HG02571 (cell line): Measurements from ENCODE around the gene TACC2.

Source experiments
- ATAC-seq: cut with Tn5 transposase; IDR thresholded peaks from one replicate; pipeline ENCODE4 v1.9.1; 2021; ENCODE audit warnings: mild to moderate bottlenecking, moderate library complexity; ENCODE audit not compliant: unreplicated experiment

Gene TACC2

DNA sequence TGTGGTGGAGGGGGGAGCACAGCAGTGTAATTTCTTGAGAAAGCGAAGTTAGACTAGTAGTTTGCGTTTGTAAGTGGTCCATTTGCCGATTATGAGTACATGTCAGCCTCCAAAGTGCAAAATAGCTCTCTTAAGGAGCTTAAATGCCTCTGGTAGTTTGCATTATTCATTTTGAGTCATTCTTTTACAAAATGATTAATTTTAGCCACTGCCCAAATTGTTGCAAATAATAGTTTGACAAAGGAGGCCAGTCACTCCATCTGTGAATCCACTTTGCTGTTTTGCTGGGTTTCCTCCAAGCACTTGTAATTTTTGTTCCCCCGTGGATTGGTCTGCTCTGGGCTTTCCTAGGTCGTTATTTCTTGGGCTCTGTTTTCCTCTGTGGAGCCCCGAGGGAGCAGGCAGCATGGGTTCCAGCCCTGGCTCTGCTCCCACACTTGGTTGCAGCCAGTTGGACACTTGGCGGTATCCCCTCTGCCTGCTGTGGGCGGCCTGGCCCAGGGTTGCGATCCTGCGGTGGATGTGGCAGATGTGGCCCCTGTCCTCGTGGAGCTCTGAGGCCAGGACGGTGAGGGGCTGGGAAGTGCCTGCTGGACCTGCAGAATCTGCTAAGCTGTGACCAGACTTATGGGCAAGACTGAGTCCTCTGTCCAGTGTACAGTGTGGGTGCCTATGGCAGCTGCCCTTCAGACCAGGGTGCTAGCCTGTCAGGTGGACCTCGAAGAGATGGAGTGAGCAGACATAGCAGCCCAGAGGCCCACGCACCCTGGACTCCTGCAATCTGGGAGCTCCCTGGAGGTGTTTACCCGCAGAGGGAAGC is 153.1 kb downstream of the TACC2 start:
- ATAC-seq = no peak

DNA sequence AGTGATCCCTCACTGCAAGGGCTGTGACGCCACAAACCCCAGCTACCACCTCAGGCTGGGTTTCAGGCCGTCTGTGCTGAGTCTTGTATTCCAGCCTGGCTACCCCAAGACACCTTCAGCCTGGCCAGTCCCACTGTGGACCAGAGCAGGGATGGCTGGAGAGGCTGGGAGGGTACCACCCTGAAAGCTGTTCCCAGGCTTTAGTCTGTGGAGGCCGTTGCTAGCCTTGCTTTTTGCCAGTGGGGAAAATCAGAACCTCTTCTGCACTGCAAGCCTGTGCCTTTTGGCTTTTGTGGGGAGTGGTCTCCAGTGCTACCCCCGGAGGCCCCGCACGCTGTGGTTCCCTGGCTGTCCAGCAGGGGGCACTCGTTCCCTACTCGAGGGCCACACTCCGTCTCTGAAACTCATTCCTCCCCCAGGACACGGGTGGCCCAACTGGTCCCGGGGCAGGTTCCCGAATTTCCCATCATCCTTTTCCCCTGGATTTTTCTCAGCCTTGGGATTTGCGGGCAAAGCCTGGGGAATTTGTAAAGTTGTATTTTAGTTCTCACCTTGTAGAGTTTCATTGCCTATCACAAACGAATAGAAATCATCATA is 153.8 kb downstream of the TACC2 start:
- no peak for ATAC-seq

DNA sequence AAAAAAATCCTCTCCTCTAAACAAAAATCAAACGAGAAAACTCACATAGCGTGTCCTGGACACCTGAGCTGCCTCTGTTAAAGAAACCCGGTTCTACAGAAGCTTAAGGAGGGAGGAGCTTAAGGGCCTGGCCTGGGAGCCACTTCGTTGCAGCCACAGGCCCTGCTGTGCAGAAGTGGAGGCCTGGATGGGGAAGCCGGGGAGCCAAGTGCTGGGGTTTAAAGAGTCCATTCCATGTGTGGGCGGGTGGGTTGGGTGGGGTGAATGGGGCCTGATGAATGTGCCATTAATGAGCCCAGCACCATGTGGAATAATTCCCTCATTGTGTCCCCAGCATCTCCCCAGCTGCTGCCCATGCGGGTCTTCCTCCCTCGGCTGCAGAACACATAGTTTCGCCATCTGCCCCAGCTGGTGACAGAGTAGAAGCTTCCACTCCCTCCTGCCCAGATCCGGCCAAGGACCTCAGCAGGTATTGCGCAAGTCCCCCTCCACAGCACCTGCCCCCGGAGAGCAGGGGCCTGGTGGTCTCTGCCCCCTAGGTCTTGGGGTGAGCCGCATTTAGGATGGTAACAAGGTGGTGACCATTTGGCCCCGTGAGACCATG is 154.4 kb downstream of the TACC2 start:
- ATAC-seq = no peak

DNA sequence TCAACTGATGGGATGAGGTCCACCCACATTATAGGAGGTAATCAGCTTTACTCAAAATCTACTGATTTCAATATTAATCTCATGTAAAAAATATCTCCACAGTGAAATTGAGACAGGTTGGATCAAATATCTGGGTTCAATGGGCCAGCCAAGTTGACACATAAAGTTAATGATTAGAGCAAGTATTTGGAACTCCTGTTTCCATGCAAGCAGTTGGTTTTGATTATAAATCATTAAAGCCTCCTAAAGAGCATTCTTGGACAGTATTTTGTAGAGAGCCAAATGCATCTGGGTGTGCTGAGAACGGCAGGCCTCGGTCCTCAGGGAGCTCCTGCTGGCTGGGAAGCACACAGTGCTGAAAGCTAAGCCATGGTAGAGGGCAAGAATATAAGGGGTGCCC is 155.2 kb downstream of the TACC2 start:
- no peak for ATAC-seq

DNA sequence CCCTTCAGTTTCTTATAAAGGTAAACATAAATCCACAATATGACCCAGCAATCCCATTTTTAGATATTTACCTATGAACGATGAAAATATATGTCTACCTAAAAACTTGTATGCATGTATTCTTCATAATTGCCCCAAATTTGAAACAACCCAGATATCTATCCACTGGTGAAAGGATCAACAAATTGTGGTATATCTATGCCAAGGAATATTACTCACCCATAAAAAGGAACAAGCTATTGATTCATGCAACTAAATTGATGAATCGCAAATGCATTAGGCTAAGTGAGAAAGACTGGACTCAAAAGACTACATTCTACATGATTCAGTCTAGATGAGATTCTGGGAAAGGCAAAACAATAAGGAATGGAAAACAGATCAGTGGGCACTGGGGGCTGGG is 156.2 kb downstream of the TACC2 start:
- ATAC-seq = no peak

DNA sequence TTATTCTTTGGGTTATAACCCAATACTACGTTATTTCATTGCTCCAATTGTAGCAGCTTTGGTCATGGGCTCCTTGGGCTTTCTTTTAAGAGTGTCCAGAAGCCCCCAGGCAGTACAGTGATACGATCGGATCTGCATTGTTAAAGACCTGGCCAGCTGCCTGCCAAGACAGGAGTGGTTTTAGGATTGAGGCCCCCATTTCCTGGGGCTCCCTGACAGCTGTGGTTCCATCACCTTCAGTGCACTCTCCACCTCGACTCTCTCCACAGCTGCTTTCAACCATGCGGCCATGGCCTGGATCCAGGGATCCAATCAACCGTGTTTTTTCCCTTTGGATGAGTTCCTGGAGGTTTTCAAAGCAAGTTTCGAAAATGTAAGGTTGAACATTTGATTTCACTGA is 158.7 kb downstream of the TACC2 start:
- ATAC-seq = no peak

DNA sequence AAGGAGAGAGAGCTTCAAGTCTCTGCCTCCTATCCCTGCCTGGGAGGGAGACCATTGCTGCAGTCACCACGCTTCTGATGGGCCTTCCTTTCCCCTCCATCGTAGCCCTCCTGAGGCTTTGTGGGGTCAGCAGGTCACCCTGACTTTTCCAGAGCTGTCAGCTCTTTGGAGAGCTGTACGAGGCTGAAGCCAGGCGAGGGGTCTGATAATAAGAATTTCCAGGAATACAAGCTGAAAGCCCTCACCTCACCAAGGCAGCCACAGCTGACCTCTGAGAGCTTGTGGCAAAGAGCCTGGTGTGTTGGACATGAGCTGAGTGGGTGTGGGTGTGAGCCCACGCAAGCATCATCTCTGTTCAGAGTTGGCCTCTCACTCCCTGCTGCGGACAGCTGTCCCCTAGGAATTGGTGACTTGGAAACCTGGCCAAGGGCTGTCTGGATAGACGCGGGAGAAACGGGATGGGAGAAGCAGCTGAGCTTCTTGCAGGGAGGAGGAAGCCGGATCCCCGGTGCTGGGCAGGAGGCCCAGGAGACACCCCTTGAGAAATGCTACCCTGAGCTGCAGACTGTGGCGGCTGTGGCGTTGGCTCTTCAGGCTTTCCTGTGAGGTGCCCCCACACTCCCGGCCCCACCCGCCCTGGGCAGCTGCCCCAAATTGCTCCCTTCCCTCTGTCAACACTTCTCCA is 160.1 kb downstream of the TACC2 start:
- ATAC-seq = no peak

DNA sequence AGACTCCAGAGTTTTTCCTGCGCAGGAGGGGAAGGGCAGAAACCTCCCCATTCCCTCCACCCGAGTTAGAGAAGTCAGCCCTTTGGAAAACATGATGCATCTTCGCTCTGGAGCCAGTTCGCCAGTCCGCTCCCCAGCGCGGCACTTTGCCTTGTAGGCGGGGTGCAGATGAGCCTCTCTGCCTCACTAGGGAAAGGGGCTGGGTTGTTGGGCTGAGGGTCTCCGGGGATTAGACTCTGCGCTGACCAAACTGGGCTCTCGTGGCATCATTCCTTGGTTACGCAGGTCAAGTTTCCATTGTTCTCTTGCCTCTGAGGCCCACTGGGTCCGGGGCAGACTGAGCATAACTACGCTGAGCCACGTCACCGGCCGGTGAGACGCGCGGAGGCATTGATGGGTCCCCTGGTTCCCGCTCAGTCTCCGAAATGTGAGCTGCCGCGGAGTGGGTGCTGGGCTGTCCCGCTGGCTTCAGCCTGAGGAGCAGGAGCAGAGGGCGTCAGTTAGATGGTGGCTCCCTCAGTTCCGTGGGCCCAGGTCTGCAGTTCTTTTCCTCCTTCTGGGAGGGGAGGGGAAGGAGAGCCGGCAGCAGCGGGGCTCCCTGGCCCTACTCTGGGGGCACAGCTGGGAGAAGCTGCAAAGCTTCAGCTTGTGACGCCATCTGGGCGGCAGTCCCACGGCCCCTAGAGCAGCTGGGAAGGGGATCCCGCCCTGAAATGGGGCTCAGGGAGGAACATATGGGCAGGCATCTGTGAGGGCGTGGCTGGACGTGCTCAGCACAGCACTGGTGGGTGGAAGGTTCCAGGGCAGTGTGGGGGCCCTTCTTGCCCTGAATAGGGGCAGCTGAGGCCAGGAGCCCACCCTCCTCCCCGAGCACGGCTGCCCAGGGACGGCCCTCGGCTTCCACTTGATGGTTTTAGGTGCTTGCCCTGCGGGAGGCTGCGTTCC is 160.9 kb downstream of the TACC2 start:
- ATAC-seq = no peak

DNA sequence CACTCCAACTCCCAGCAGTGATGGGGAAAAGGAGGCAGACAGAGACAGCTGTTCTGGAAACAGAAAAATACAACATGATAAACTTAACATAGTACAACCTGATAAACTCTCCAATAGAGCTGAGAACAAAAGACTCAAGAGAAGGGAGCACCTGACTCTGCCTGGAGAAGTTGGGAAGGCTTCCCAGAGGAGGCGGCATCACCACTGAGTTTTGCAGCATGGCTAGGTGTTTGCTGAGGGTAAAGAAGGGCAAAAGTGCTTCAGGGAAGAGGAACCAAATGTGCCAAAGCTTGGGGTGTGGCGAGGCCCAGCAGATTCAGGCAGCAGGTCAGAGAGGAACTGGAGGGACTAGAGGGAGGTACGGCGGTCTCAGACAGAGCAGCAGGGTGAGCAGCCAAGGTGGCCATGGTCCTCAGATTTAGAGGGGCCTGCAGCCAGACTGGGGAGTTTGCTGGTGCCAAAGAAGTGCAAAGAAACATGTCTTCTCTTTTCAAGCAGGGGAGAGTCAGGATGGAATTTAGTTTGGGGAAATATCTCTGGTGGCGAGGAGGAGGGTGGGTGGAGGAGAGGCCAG is 162.2 kb downstream of the TACC2 start:
- no peak for ATAC-seq

DNA sequence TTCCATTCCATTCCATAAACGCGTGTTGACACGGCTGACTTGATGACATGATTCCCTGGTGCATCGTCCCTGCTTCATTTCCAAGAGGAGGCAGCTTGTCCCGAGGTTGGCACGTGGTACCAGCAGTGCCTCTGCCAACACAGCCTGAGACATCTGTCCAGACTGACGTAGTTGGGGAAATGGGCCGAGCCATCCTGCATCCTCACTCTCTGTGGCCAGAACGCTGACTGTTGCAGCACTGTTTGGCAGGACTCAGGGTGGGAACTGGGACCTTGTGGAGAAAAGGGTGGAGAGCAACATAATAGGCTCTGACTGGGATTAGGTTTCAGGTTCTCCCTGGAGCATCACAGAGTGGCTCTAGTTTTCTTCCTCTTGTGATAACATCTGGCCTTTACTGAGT is 163.6 kb downstream of the TACC2 start:
- ATAC-seq = no peak

DNA sequence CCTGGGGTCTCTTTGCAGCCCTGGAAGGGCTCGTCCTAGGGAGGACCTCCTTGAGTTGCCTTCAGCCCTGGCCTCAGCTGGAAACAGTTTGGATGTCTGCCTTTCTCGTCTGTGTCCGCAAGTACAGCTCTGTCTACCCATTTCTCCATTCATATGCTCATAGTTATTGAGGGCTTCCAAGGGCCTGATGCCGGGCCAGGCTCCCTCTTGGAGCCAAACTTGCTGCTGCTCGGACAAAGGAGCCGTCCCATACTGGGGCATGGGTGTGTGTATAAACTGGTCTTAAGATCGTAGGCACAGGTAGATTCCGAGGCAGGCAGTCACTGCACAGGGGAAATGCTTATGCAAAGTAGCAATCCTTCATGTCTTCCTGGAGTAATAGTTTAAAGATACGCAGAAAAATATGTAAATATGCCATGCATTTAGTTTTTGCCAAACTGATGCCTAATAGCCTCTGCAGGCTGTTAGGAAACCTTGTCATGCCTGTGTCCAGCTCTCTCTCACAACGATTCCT is 165.1 kb downstream of the TACC2 start:
- no peak for ATAC-seq

DNA sequence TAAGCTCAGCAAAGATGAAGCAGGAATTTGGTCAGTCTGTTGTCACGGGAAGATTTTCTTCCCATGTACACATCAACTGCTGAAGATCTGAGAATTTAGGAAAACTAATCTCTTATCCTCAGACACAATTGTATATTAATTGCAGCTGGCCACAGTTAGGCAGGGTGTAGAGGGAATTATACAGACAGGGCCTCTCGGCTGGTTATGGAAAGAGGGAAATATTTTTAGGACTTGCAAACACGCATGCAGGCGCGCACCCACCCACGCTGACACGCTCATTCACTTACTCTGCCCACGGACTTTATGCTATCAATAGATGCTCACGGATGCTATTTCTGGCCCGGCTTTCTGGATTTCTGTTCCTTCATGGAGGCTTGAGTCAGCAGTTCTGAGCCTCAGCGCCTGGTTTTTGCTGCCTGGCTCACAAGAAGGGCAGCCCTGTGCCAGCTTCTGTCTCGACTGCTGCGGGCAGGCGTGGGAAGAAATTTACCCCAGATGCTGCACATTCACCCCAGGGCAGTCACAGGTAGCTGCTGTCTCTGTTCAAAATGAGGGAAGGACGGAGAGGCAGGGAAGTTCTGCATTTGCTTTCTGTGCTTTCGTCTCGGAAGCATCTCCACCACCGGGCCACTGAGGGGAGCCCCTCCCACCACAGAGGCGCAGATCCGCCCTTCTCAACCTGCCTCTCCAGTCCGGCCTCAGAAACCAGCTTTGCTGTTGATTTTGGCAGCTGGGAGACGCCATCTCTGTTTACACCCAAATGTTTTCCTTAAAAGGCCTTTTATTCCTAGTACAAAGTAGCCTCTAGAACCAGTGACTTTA is 165.8 kb downstream of the TACC2 start:
- ATAC-seq = no peak

DNA sequence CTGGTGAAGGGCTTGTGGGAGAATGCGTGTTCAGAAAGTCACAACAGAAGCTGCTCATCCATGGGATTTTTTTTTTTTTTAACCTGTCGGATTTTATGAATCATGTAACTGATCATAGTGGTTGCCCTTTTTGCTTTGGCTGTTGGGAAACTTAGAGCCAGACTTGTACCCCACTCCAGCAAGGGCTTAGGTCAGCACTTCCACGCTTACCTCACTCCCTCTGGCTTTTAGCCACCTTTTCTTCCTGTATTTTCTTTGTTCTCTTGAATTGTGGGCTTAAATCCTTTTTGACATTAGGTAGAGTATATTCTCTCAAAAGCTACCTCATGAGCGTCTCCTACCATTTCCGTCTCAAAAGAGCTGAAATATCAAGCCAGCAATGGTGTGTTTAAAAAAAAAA is 168.5 kb downstream of the TACC2 start:
- ATAC-seq = no peak

DNA sequence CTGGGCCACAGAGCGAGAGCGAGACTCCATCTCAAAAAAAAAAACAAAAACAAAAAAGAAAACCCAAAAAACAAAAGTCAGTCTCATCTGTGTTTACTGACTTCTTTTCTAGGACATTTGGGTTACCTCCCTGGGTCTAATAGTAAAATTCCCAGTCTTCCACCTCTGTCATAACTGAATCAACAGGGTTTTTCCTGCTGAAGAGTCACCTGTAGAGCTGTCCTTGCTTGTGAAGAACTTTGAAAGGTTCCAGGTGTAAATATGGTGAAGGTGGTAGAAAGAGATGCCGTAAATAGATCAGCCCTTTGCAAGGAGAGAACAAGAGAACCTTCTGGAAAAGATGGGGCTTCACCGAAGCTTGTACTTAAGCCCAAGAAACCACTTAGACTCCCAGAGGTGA is 169.4 kb downstream of the TACC2 start:
- no peak for ATAC-seq

DNA sequence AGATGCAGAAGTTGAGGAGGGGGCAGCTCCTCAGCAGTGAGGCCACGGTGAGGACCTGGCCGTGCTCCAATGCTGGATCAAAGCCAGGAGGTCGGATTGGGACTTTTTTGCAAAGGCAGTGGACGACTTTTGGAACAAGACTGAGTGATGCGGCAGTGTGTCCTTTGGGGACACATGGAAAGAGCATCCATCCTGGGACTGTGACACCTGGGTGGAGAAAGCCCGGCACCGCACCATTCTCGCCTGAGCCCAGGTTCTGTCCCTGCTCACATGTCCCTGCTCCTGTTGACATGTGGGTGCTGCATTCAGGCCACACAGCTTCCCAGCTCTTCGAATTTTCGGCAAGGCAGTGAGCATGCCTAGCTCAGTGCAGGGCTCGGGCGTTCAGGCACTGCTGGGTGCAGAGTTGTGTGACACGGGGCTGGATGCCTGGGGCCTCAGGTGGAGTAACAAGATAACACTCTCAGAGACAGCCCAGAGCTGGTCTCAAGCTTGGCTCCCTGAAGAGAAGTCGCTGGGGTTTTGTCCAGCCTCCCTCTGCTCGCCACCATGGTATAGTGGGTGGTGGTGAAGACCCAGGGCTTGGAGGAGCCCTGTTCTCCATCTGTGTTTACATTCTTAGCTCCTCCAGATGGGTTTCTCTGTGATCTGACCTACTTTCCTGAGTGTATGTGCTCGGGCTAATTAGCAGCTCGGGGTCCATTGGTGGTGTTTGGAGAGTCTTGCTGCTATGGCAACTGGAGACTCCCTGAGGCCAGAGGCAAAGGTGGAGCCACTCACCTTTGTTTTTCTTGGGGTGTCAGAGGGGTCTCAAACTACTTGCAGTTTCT is 170.4 kb downstream of the TACC2 start:
- no peak for ATAC-seq

DNA sequence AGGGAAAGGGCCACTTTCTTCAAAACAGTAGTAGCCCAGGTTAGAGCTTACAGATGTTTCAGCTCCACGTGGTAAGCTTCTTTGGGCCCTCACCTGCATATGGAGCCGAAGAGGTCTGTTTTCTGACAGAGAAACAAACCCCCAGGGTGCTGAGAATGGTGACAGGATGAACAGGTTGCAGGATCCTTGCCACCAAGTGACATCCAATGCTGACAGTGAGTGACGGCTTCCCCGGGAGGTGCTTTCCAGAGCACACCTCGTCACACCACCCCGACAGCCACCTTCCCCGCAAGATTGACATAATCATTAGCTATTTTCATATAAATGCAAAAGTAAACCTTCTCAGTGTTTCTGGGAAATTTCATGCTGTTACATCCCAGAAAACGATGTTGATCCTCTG is 172.8 kb downstream of the TACC2 start:
- ATAC-seq = no peak

DNA sequence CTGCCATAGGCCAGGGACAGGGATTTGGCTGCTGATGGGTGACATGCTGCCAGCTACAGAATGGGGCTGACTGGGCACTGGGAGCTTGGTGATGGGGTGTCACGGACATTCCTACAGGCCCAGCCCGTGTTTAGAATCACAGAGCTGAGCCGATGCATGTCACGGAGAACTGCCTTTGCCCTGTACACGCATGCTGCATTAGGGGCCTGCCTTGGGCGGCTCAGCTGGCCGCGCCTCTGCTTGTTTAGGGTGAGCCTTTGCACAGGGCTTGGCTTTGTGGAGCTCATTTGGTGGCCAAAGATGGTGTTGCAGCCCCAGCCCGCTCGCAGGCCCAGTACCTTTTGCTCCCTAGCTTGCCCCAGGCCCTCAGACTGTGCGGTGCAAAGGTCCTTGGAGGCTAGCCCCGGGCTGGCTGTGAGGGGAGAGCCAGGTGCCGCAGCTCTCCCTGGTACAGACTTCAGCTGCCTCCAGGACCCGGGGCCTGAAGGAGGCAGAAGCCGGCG is 173.8 kb downstream of the TACC2 start:
- ATAC-seq = no peak
